ENCODE measurements around the gene TEN1.
"Not testable (repeated sequence)": the region's sequence is repeated elsewhere in the genome, so short reads cannot be mapped to it uniquely, and the experiment has no call there.

TEN1 gene

GRCh38 chr17:76032073-76032779, 53.2 kb downstream of the TEN1 start:
- DNase-seq = no peak

- DNase-seq = no peak
These were observed 53.7 kb downstream of the TEN1 start for GRCh38 chr17:76032780-76033108.

DNA sequence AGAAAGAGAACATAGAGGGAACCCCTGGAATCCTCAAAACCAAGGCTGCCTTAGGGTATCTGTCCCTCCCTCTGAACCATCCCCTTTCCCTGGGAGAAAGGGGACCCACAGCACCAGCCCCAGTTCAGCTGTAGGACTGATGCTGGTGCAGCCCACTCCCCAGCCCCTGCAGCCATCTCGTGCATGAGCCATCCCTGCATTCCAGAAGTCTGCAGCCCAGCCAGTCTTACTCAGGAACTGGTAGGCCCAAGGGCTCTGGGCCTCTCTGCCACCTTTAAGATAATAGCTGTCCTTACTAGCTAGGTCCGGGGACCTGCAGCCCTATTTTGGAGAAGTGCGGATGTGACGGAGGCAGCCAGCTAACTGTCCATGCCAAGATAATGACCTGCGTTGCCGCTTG, 54.1 kb downstream of the TEN1 start:
- DNase-seq = no peak

DNA sequence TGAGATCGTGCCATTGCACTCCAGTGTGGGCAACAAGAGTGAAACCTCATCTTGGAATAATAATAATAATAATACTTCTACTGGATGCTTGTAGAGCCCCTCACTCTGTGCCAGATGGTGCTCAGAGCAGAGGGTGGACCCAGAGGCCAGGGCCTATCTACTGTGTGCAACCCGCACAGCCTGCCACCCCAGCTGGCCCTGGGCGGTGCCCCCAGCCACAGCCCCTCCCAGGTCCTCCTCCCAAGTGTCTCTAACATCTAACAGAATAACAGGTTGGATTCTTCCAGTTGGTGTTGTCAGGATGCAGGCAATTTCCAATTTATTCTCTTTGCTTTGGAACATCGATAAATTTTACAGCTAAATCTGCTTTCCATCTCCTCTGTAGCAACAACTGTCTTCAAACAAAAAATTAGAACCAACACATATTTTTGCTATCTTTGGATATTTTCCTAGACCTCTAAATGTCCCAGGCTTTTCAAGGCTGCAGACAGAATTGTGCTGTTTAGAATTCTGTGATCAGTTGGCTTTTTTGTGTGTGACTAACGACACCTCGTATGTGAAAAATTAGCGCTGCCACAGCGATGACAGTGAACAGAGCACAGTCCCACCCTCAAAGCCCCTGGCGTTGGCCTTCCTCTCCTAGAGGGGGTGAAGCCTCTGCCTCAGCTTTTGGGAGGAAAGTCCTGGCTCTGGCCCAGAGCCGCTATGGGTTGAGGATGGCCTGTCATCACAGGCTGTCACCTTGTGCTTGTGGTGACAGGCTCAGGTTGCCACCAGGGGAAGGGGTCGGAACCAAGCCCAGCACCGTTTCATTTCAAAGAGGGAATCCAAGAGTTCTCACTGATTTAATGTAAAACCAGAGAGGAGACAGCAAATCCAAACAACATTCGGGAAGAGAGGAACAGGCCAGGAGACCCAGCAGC, 55.6 kb downstream of the TEN1 start:
- DNase-seq = no peak

- DNase-seq = no peak
These were observed 57.6 kb downstream of the TEN1 start for GRCh38 chr17:76036497-76037261.

- no peak for DNase-seq
These were observed 59.0 kb downstream of the TEN1 start for GRCh38 chr17:76038050-76038449.

- DNase-seq = peak; percentile 29
These were observed 60.1 kb downstream of the TEN1 start for GRCh38 chr17:76039121-76039520.

GRCh38 chr17:76040376-76040775, 61.3 kb downstream of the TEN1 start:
- DNase-seq = no peak

DNA sequence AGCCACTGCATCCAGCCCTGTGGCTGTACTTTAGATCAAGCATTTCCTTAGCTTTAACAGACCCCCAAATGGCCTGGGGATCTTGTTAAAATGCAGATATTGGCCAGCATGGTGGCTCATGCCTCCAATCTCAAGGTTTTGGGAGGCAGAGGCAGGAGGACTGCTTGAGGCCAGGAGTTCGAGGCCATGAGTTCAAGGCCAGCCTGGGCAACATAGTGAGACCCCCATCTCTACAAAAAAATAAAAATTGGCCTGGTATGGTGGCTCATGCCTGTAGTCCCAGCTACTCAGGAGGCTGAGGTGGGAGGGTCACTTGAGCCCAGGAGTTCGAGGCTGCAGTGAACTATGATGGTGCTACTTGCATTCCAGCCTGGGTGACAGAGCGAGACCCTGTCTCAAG, 63.8 kb downstream of the TEN1 start:
- not testable (repeated sequence) for DNase-seq

- not testable (repeated sequence) for DNase-seq
These were observed 65.5 kb downstream of the TEN1 start for GRCh38 chr17:76044475-76045007.

DNA sequence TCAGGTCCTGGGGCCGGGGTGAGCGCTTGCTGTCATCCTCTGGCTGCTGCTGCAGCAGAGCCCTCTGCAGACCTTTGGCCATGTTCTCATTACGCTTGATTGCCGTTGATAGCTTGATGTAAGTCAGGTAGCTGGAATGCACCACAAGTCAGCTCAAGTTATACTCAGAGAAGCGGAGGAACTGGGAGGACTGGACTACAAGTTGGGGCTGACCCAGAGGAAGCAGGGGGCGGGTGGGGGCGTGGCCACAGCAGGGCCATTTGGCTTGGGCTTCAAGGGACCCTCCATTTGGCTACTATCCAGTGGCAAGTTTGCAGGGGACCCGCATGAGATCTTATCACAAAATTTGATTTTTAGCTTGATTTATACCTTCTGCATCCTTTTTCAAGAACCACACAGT, 67.0 kb downstream of the TEN1 start:
- no peak for DNase-seq

GRCh38 chr17:76048025-76048605, 69.1 kb downstream of the TEN1 start:
- no peak for DNase-seq

- DNase-seq = peak; percentile 31
These were observed 69.7 kb downstream of the TEN1 start for GRCh38 chr17:76048711-76049110.

DNA sequence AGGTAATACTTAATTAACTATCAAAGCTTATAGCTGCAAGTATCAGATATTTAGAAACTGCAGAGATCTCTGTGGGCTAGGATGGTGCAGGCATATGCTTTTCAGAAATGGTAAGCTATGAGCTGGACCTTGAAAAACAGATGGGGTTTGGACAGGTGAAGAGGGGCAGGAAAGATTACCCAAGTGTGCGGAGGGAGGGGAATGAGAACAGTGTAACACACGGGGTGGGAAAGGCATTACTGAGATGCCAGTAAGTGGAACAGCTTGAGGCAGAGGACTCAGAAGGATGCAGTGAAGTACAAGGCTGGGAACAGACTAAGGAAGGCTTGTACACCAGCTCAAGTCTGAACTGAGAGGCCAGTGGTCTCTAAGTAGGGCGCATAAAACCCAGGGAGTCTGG, 70.2 kb downstream of the TEN1 start:
- DNase-seq = no peak

- DNase-seq = no peak
These were observed 70.9 kb downstream of the TEN1 start for GRCh38 chr17:76049836-76050537.
